OCI-LY7 (cell line): ENCODE measurements around the gene CRYBB1. TPM values are rescaled to one million over a fixed set of nuclear protein-coding genes. Genes with fewer than 3 reads are reported as not detected.

ENCODE experiments used
- BruUV-seq: library from RNA; stranded (reverse); fragments of 400-500 nt; replicated peaks from 2 replicates; lab custom pipeline; 2021; lab: Mats Ljungman, UMichigan
- CTCF ChIA-PET: fragments of 300-600 bp; sonication (Branson Sonifier 250); formaldehyde crosslinking; loops from one replicate; lab custom pipeline; 2022; ENCODE audit warnings: antibody characterized with exemption; ENCODE audit not compliant: unreplicated experiment; lab: Charles Lee
- POLR2A ChIA-PET: fragments of 300-600 bp; sonication (Branson Sonifier 250); formaldehyde crosslinking; loops from one replicate; lab custom pipeline; 2022; ENCODE audit warnings: antibody characterized with exemption; lab: Charles Lee
- DNase-seq: peaks from one replicate; pipeline ENCODE4 v3.0.0-alpha.2; 2015; ENCODE audit warnings: low spot score
- H2AFZ ChIP-seq: fragments of 200-600 bp; sonication (generic), shearing (Covaris generic); 2 replicates; pipeline ENCODE4 v1.6.1; 2014; ENCODE audit warnings: mild to moderate bottlenecking, antibody characterized with exemption, low read length, moderate library complexity
- H3K27ac ChIP-seq: fragments of 200-600 bp; sonication (generic); 2 replicates; pipeline ENCODE4 v1.5.1; 2014; ENCODE audit warnings: mixed run types, low read depth, mild to moderate bottlenecking, moderate library complexity, low read length, inconsistent platforms; ENCODE audit not compliant: poor library complexity, severe bottlenecking
- H3K36me3 ChIP-seq: fragments of 200-600 bp; sonication (generic); 2 replicates; pipeline ENCODE4 v1.6.1; 2014; ENCODE audit warnings: mild to moderate bottlenecking, antibody characterized with exemption, low read length, moderate library complexity, mixed read lengths; ENCODE audit not compliant: insufficient read depth
- H3K4me1 ChIP-seq: fragments of 200-600 bp; sonication (generic); 2 replicates; pipeline ENCODE4 v1.5.1; 2014; ENCODE audit warnings: mild to moderate bottlenecking, low read length; ENCODE audit not compliant: insufficient read depth, poor library complexity, severe bottlenecking
- H3K4me2 ChIP-seq: fragments of 200-600 bp; sonication (generic); 2 replicates; pipeline ENCODE4 v1.6.1; 2014; ENCODE audit warnings: mild to moderate bottlenecking, low read length
- H3K4me3 ChIP-seq: fragments of 200-600 bp; sonication (generic); 2 replicates; pipeline ENCODE4 v1.5.1; 2014; ENCODE audit warnings: mild to moderate bottlenecking, low read depth, low read length; ENCODE audit not compliant: poor library complexity, severe bottlenecking
- H3K79me2 ChIP-seq: fragments of 200-600 bp; sonication (generic); 2 replicates; pipeline ENCODE4 v1.6.1; 2016; ENCODE audit warnings: low read depth, mild to moderate bottlenecking, low read length, moderate library complexity, mixed read lengths; ENCODE audit not compliant: insufficient read depth
- H3K9me2 ChIP-seq: fragments of 200-600 bp; sonication (generic); 2 replicates; pipeline ENCODE4 v1.6.1; 2016; ENCODE audit warnings: mild to moderate bottlenecking, low read length, mixed read lengths; ENCODE audit not compliant: insufficient read depth
- H3K9me3 ChIP-seq: fragments of 200-600 bp; sonication (generic); 2 replicates; pipeline ENCODE4 v1.6.1; 2014; ENCODE audit warnings: mild to moderate bottlenecking, mixed run types, low read length, mixed read lengths
- H4K20me1 ChIP-seq: fragments of 200-600 bp; sonication (generic); 2 replicates; pipeline ENCODE4 v1.6.1; 2014; ENCODE audit warnings: mild to moderate bottlenecking, antibody characterized with exemption, low read length, moderate library complexity, mixed read lengths; ENCODE audit not compliant: insufficient read depth
- EZH2phosphoT487 ChIP-seq: fragments of 200-600 bp; sonication (generic); IDR thresholded peaks from 2 replicates; pipeline ENCODE4 v1.6.1; 2018; ENCODE audit warnings: low read depth, borderline replicate concordance, mild to moderate bottlenecking, mixed run types, antibody characterized with exemption, low read length, moderate library complexity, mixed read lengths
- intact Hi-C: fragments of 100-400 bp; cut with micrococcal nuclease; formaldehyde crosslinking; loops from one replicate; pipeline ENCODE4 v1.10.0; 2022; ENCODE audit not compliant: unreplicated experiment
- total RNA-seq, 2 experiments: library from RNA; depleted of rRNA in 1 of 2; stranded (reverse); fragments of >200 nt in 1 of 2; shearing (Covaris generic) in 1 of 2; gene quantifications; 2 replicates each; pipeline ENCODE4 v1.2.3, GENCODE V29; 2014 to 2022
- TF ChIP-seq, protein P1 (sequence below): fragments of 200-600 bp; sonication (generic); conservative IDR thresholded peaks from 2 replicates; pipeline ENCODE4 v1.5.1; 2014; ENCODE audit warnings: mild to moderate bottlenecking, antibody characterized with exemption, low read length, moderate library complexity, mixed read lengths

Gene CRYBB1
- total RNA-seq, 2 experiments from 2014 or later: 0.35 TPM; not detected in 1

DNA sequence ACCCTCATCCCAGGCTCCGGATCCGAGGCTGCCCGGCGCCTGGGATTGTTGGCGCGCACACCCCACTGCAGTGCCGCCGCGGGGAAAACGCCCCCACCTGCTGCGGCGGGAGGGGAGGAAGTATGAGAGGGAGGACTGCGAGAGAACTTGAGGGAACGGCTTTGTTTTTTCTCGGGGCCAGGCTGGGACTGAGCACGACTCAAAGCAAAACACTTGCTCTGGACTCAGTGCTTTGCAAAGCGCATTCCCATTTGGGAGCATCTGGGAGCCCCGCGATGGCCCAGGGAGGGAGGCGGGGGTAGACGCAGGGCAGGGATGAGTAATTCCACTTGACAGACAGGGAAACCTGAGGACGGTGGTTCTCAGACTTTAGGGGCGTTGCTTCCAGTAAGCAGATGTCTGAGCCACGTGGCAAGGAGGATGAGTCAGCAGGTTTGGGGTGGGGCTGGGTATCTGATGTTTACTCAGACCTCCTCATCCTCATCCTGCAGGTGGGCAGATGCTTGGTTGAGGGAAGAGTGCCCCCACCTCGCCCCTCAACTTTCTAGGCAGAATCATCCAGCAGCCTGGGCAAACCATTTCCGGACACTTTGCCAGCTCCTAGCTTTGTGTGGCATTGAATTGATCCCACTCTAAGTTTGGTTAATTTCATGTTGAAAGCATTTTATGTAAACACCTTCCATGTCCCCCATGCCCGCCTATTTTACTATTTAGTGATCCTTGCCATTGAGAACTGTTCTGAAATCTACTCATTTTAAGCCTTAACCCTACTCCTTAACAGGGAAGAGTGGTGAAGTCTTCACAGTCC lies 41.0 kb upstream of the CRYBB1 start:
- intact Hi-C loops: no loop called here
- Histone ChIP-seq H3K79me2 (no peaks in the 10 kb centered on the region; the same call in 1 of the 2 replicates), H3K4me3 (peak overlapping the region; percentile 29), H3K4me1 (peaks cover 71% of the 10 kb centered on the region), H3K9me2 (no peaks in the 10 kb centered on the region), H2AFZ (peak overlapping the region; percentile 42; the same call in 1 of the 2 replicates), H3K27ac (peak overlapping the region; percentile 58), H4K20me1 (no peaks in the 10 kb centered on the region), H3K36me3 (no peaks in the 10 kb centered on the region), H3K4me2 (peak overlapping the region; percentile 81), H3K9me3 (no peaks in the 10 kb centered on the region)
- BruUV-seq: no TSS peak
- DNase-seq: peak; percentile 84
- ChIA-PET CTCF (no interaction called here), POLR2A (no interaction called here)
- TF ChIP-seq, protein P1, sequence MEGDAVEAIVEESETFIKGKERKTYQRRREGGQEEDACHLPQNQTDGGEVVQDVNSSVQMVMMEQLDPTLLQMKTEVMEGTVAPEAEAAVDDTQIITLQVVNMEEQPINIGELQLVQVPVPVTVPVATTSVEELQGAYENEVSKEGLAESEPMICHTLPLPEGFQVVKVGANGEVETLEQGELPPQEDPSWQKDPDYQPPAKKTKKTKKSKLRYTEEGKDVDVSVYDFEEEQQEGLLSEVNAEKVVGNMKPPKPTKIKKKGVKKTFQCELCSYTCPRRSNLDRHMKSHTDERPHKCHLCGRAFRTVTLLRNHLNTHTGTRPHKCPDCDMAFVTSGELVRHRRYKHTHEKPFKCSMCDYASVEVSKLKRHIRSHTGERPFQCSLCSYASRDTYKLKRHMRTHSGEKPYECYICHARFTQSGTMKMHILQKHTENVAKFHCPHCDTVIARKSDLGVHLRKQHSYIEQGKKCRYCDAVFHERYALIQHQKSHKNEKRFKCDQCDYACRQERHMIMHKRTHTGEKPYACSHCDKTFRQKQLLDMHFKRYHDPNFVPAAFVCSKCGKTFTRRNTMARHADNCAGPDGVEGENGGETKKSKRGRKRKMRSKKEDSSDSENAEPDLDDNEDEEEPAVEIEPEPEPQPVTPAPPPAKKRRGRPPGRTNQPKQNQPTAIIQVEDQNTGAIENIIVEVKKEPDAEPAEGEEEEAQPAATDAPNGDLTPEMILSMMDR: no peak
- TF ChIP-seq EZH2phosphoT487: no peak

DNA sequence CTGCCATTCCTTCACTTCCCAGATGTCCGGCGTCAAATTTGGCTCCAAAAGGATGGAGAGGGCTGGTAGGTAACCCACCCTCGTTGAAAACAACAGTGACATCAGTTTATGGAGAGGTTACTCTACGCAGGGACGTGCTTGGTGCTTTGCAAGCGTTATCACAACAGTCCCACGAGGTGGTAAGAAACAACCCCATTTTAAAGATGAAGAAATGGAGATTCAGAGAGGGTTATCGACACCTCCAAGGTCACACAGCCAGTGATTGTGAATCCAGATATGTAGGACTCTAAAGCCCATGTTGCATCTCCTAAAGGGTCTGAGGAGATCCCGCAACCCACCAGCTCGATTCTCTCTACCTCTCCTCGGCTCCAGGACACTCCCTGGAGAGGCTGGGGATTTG lies 40.3 kb upstream of the CRYBB1 start:
- Histone ChIP-seq H3K4me3 (peak overlapping the region; percentile 29), H3K79me2 (no peaks in the 10 kb centered on the region; the same call in 1 of the 2 replicates), H3K27ac (peak overlapping the region; percentile 58), H3K4me2 (peak overlapping the region; percentile 81), H3K4me1 (peaks cover 64% of the 10 kb centered on the region), H3K36me3 (no peaks in the 10 kb centered on the region), H2AFZ (peak overlapping the region; percentile 68; the same call in 1 of the 2 replicates), H3K9me3 (no peaks in the 10 kb centered on the region), H4K20me1 (no peaks in the 10 kb centered on the region), H3K9me2 (no peaks in the 10 kb centered on the region)
- POLR2A ChIA-PET: no interaction called here
- no peak for TF ChIP-seq EZH2phosphoT487
- TF ChIP-seq, protein P1: no peak
- intact Hi-C loops: no loop called here
- no peak for DNase-seq
- no TSS peak for BruUV-seq
- CTCF ChIA-PET: no interaction called here
